Eye (tissue), 1 donor: Measurements from ENCODE around the gene KCTD21.

Experiments used
- DNase-seq: peaks from one replicate; pipeline ENCODE4 v3.0.0-alpha.2; 2015

The KCTD21 gene

GRCh38 chr11:78170874-78171549 lies 17.4 kb downstream of the KCTD21 start:
- DNase-seq = no peak

- no peak for DNase-seq
Measured at GRCh38 chr11:78170413-78170812, 18.0 kb downstream of the KCTD21 start.

- peak; percentile 34 for DNase-seq
Measured at GRCh38 chr11:78168539-78169477, 19.6 kb downstream of the KCTD21 start.

GRCh38 chr11:78166855-78167469 lies 21.5 kb downstream of the KCTD21 start:
- no peak for DNase-seq

GRCh38 chr11:78164471-78164870 lies 24.0 kb downstream of the KCTD21 start:
- DNase-seq = no peak

- DNase-seq = no peak
Measured at GRCh38 chr11:78163828-78164227, 24.6 kb downstream of the KCTD21 start.

- no peak for DNase-seq
Measured at GRCh38 chr11:78161962-78162371, 26.5 kb downstream of the KCTD21 start.

- DNase-seq = no peak
Measured at GRCh38 chr11:78161346-78161745, 27.1 kb downstream of the KCTD21 start.

- no peak for DNase-seq
Measured at GRCh38 chr11:78160557-78160956, 27.9 kb downstream of the KCTD21 start.

GRCh38 chr11:78158987-78159652 lies 29.3 kb downstream of the KCTD21 start:
- DNase-seq = no peak

- DNase-seq = peak; percentile 17
Measured at GRCh38 chr11:78156127-78156844, 32.1 kb downstream of the KCTD21 start.

- no peak for DNase-seq
Measured at GRCh38 chr11:78151804-78152203, 36.6 kb downstream of the KCTD21 start.

GRCh38 chr11:78150754-78151153 lies 37.7 kb downstream of the KCTD21 start:
- no peak for DNase-seq

GRCh38 chr11:78150346-78150745 lies 38.1 kb downstream of the KCTD21 start:
- no peak for DNase-seq

GRCh38 chr11:78149646-78150045 lies 38.8 kb downstream of the KCTD21 start:
- DNase-seq = no peak

- no peak for DNase-seq
Measured at GRCh38 chr11:78147807-78148206, 40.6 kb downstream of the KCTD21 start.

- DNase-seq = no peak
Measured at GRCh38 chr11:78145511-78146025, 42.9 kb downstream of the KCTD21 start.

- no peak for DNase-seq
Measured at GRCh38 chr11:78140392-78141077, 47.9 kb downstream of the KCTD21 start.

GRCh38 chr11:78139422-78140391 lies 48.7 kb downstream of the KCTD21 start, which contains the start of gene ALG8:
ALG8 (minus strand) TSS chr11:78139626; CDS start chr11:78139588, 38 bp downstream.
- DNase-seq = peak; percentile 98
